ENCODE results near the gene PCDHGA4.
"Not testable (repeated sequence)": the region's sequence is repeated elsewhere in the genome, so short reads cannot be mapped to it uniquely, and the experiment has no call there.

The PCDHGA4 gene

DNA sequence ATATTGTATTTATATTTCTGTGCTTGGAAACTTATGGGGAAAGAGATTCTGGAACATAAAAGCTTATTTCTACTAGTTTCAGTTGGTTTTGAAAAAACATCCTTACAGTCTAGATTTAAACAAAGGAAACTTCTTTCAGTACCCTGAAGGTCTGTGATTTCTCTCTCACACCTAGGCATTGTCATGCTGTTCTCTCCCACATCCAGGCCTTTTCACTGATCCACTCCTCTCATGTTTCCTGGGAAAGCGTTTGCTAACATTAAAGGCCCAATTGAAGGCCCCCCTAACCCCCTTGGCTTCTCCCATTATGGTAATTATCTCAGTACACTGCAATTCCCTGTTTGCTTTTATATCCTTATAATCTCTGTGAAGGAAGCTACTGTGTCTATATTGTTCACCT lies 12.0 kb upstream of the PCDHGA4 start:
- DNase-seq (ENCODE audit: low read depth): no peak
- H3K4me3 ChIP-seq (ENCODE audit: low read length): no peak overlapping the region
- TF ChIP-seq, protein P1, sequence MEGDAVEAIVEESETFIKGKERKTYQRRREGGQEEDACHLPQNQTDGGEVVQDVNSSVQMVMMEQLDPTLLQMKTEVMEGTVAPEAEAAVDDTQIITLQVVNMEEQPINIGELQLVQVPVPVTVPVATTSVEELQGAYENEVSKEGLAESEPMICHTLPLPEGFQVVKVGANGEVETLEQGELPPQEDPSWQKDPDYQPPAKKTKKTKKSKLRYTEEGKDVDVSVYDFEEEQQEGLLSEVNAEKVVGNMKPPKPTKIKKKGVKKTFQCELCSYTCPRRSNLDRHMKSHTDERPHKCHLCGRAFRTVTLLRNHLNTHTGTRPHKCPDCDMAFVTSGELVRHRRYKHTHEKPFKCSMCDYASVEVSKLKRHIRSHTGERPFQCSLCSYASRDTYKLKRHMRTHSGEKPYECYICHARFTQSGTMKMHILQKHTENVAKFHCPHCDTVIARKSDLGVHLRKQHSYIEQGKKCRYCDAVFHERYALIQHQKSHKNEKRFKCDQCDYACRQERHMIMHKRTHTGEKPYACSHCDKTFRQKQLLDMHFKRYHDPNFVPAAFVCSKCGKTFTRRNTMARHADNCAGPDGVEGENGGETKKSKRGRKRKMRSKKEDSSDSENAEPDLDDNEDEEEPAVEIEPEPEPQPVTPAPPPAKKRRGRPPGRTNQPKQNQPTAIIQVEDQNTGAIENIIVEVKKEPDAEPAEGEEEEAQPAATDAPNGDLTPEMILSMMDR (conservative IDR thresholded peaks at IDR 0.05; ENCODE audit: low read depth, low read length): no peak

DNA sequence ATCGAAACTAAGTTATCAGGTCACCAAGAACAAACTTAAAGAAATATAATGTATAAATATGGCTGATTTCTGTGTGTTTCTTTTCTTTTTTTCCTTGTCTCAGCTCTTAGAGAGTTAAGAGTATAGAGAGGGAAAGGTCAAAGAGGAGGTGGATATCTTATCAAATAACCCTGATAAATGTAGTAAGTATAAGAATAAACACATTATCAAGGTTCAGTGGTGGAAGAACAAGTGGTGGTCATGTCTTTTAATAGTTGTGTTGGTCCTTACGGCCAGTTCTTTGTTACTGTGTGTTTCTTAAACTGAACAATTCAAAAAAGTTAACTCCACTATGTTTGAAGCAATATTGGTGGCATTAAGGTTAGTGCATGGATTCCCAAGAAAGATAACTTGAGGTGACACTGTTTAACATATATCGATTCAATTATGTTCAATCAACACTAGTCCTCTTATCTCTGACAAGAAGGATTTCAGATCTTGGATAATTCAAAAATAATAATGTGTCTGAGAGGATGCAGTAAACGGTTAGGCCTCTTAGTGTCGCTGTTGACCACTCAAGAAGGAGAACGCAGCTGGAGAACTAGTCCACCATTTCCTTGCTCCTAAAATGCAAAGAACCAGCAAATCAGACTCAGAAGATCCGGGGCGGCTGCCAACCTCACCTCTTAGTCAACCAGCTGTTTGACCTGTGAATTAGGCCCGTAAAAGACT lies 11.4 kb upstream of the PCDHGA4 start, which contains the start of gene PCDHGA3:
TSS of gene PCDHGA3 (plus strand) at position 588 of the 711 bp plus-strand sequence. CDS start 205 bp downstream, outside the sequence.
- DNase-seq (ENCODE audit: low read depth): no peak
- TF ChIP-seq, protein P1 (conservative IDR thresholded peaks at IDR 0.05; ENCODE audit: low read depth, low read length): peak; percentile 46
- H3K4me3 ChIP-seq (ENCODE audit: low read length): peak within 1 kb of the TSS; percentile 37

DNA sequence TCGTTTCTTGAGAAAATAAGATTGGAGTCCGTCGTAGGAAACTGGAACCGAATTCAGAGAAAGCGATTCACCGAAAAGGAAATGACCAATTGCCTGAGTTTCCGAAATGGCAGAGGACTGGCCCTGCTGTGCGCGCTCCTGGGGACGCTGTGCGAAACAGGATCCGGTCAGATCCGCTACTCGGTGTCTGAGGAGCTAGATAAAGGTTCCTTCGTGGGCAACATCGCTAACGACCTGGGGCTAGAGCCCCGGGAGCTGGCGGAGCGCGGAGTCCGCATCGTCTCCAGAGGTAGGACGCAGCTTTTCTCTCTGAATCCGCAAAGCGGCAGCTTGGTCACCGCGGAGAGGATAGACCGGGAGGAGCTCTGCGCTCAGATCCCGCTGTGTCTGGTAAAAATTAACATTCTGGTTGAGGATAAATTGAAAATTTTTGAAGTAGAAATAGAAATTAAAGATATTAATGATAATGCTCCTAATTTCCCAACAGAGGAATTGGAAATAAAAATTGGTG lies 10.8 kb upstream of the PCDHGA4 start:
- TF ChIP-seq, protein P1 (conservative IDR thresholded peaks at IDR 0.05; ENCODE audit: low read depth, low read length): no peak

DNA sequence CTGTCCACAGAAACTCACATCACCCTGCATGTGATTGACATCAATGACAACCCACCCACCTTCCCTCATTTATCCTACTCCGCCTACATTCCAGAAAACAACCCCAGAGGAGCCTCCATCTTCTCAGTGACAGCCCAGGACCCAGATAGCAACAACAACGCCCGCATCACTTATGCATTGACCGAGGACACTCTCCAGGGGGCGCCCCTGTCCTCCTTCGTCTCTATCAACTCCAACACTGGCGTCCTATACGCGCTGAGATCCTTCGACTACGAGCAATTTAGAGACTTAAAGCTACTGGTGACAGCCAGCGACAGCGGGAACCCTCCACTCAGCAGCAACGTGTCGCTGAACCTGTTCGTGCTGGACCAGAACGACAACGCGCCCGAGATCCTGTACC lies 9.5 kb upstream of the PCDHGA4 start:
- no peak for DNase-seq (ENCODE audit: low read depth)
- TF ChIP-seq, protein P1 (conservative IDR thresholded peaks at IDR 0.05; ENCODE audit: low read depth, low read length): no peak
- H3K4me3 ChIP-seq (ENCODE audit: low read length): no peak overlapping the region

More for the DNA sequence above, 10.8 kb upstream of the PCDHGA4 start:
- DNase-seq (ENCODE audit: low read depth): no peak
- peak overlapping the region; percentile 37 for H3K4me3 ChIP-seq (ENCODE audit: low read length)

DNA sequence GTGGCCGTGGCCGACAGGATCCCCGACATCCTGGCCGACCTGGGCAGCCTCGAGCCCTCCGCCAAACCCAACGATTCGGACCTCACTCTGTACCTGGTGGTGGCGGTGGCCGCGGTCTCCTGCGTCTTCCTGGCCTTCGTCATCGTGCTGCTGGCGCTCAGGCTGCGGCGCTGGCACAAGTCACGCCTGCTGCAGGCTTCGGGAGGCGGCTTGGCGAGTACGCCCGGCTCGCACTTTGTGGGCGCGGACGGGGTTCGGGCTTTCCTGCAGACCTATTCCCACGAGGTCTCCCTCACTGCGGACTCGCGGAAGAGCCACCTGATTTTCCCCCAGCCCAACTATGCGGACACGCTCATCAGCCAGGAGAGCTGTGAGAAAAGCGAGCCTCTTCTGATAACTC lies 8.8 kb upstream of the PCDHGA4 start:
- DNase-seq (ENCODE audit: low read depth); H3K4me3 ChIP-seq (ENCODE audit: low read length): not testable (repeated sequence)

DNA sequence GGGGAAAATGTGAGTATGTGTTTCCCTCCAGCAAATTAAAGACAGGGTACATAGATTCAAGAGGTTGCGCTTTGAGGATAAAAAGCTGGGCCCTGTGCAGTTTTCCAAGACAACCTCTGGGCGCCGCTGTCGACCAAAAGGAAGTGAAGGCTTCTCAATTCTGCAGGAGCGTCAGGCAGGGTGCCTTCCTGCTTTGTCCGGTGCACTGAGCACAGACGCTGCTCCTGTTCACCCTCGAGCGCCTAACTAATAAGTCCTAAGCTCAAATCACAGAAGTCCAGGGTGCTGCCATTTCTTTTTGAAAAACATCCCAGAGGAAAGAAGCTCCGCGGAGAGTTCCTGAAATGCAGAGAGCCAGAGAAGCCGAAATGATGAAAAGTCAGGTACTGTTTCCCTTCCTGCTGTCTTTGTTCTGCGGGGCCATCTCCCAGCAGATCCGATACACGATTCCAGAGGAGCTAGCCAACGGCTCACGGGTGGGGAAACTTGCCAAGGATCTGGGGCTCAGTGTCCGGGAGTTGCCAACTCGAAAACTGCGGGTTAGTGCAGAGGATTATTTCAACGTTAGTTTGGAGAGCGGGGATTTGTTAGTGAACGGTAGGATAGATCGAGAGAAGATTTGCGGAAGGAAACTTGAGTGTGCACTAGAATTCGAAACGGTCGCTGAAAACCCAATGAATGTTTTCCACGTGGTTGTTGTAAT lies 4.8 kb upstream of the PCDHGA4 start, which contains the start of gene PCDHGB1:
TSS of gene PCDHGB1 (plus strand) at position 183 of the 703 bp plus-strand sequence. CDS start at position 345, 162 bp downstream.
- no peak for DNase-seq (ENCODE audit: low read depth)
- TF ChIP-seq, protein P1 (conservative IDR thresholded peaks at IDR 0.05; ENCODE audit: low read depth, low read length): peak; percentile 50
- H3K4me3 ChIP-seq (ENCODE audit: low read length): peak within 1 kb of the TSS; percentile 26

DNA sequence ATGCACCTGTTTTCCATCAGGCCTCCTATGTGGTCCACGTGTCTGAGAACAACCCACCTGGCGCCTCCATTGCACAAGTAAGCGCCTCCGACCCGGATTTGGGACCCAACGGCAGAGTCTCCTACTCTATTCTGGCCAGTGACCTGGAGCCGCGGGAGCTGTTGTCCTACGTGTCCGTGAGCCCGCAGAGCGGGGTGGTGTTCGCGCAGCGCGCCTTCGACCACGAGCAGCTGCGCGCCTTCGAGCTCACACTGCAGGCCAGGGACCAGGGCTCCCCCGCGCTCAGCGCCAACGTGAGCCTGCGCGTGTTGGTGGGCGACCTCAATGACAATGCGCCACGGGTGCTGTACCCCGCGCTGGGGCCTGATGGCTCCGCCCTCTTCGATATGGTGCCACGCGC lies 3.2 kb upstream of the PCDHGA4 start:
- TF ChIP-seq, protein P1 (conservative IDR thresholded peaks at IDR 0.05; ENCODE audit: low read depth, low read length): no peak
- no peak overlapping the region for H3K4me3 ChIP-seq (ENCODE audit: low read length)
- DNase-seq (ENCODE audit: low read depth): no peak

Measured in retinal pigment epithelial cell (primary cell).